ENCODE measurements around the gene FCHO2. TPM values are rescaled to one million over a fixed set of nuclear protein-coding genes. Genes with fewer than 3 reads are reported as not detected.

Gene FCHO2
- total RNA-seq, 1 donor from 2014 or later: 22.4 TPM

- peaks cover 28% of the 10 kb centered on the region for H3K4me1 Mint-ChIP-seq (ENCODE audit: low read depth)
- TF ChIP-seq CTCF (IDR thresholded peaks at IDR 0.05): no peak
- H3K27me3 Mint-ChIP-seq (ENCODE audit: low read depth): no peaks in the 10 kb centered on the region
- no peak overlapping the region for H3K4me3 Mint-ChIP-seq (ENCODE audit: unreplicated experiment)
- no peak overlapping the region for H3K27ac Mint-ChIP-seq (ENCODE audit: unreplicated experiment)
- H3K9me3 Mint-ChIP-seq (ENCODE audit: low read depth): no peaks in the 10 kb centered on the region
- no peak for DNase-seq (ENCODE audit: low spot score)
- no peaks in the 10 kb centered on the region for H3K36me3 Mint-ChIP-seq (ENCODE audit: low read depth)
These were observed 6.4 kb upstream of the FCHO2 start for GRCh38 chr5:72949481-72949880.

GRCh38 chr5:72951671-72952468 lies 4.0 kb upstream of the FCHO2 start:
- Mint-ChIP-seq H3K4me1 (ENCODE audit: low read depth) (peaks cover 33% of the 10 kb centered on the region), H3K9me3 (ENCODE audit: low read depth) (no peaks in the 10 kb centered on the region), H3K27ac (ENCODE audit: unreplicated experiment) (peak overlapping the region; percentile 0), H3K4me3 (ENCODE audit: unreplicated experiment) (no peak overlapping the region), H3K27me3 (ENCODE audit: low read depth) (no peaks in the 10 kb centered on the region), H3K36me3 (ENCODE audit: low read depth) (no peaks in the 10 kb centered on the region)
- no peak for DNase-seq (ENCODE audit: low spot score)
- TF ChIP-seq CTCF (IDR thresholded peaks at IDR 0.05): no peak

GRCh38 chr5:72954389-72954788 lies 1.5 kb upstream of the FCHO2 start:
- Mint-ChIP-seq H3K9me3 (ENCODE audit: low read depth) (no peaks in the 10 kb centered on the region), H3K4me1 (ENCODE audit: low read depth) (peaks cover 55% of the 10 kb centered on the region), H3K36me3 (ENCODE audit: low read depth) (no peaks in the 10 kb centered on the region), H3K27ac (ENCODE audit: unreplicated experiment) (peak overlapping the region; percentile 52), H3K27me3 (ENCODE audit: low read depth) (no peaks in the 10 kb centered on the region), H3K4me3 (ENCODE audit: unreplicated experiment) (peak overlapping the region; percentile 10)
- no peak for TF ChIP-seq CTCF (IDR thresholded peaks at IDR 0.05)
- no peak for DNase-seq (ENCODE audit: low spot score)

GRCh38 chr5:72955143-72955767 lies 586 bp upstream of the FCHO2 start:
- peaks cover 55% of the 10 kb centered on the region for H3K4me1 Mint-ChIP-seq (ENCODE audit: low read depth)
- H3K36me3 Mint-ChIP-seq (ENCODE audit: low read depth): no peaks in the 10 kb centered on the region
- H3K4me3 Mint-ChIP-seq (ENCODE audit: unreplicated experiment): peak overlapping the region; percentile 86
- H3K27ac Mint-ChIP-seq (ENCODE audit: unreplicated experiment): peak overlapping the region; percentile 99
- no peaks in the 10 kb centered on the region for H3K9me3 Mint-ChIP-seq (ENCODE audit: low read depth)
- H3K27me3 Mint-ChIP-seq (ENCODE audit: low read depth): no peaks in the 10 kb centered on the region
- TF ChIP-seq CTCF (IDR thresholded peaks at IDR 0.05): no peak
- peak; percentile 86 for DNase-seq (ENCODE audit: low spot score)

- H3K4me3 Mint-ChIP-seq (ENCODE audit: unreplicated experiment): peak overlapping the region; percentile 86
- no peaks in the 10 kb centered on the region for H3K27me3 Mint-ChIP-seq (ENCODE audit: low read depth)
- no peaks in the 10 kb centered on the region for H3K9me3 Mint-ChIP-seq (ENCODE audit: low read depth)
- no peak for TF ChIP-seq CTCF (IDR thresholded peaks at IDR 0.05)
- no peak for DNase-seq (ENCODE audit: low spot score)
- peak overlapping the region; percentile 92 for H3K27ac Mint-ChIP-seq (ENCODE audit: unreplicated experiment)
- peaks cover 52% of the 10 kb centered on the region for H3K4me1 Mint-ChIP-seq (ENCODE audit: low read depth)
- no peaks in the 10 kb centered on the region for H3K36me3 Mint-ChIP-seq (ENCODE audit: low read depth)
These were observed 691 bp downstream of the FCHO2 start for GRCh38 chr5:72956324-72957140.
